Neural crest cell (in vitro differentiated cells): ENCODE measurements around the gene SLC13A3. TPM values are rescaled to one million over a fixed set of nuclear protein-coding genes. Genes with fewer than 3 reads are reported as not detected.

Source experiments
- DNase-seq: peaks from one replicate; pipeline ENCODE4 v3.0.0; 2021; ENCODE audit warnings: low read depth, mixed read lengths, low spot score
- H3K27ac Mint-ChIP-seq: one replicate; pipeline ENCODE4 v1.8.0; 2021; ENCODE audit warnings: mild to moderate bottlenecking, mixed read lengths; ENCODE audit not compliant: unreplicated experiment
- H3K27me3 Mint-ChIP-seq: 2 replicates; pipeline ENCODE4 v1.8.0; 2021; ENCODE audit warnings: low read depth, mild to moderate bottlenecking, mixed read lengths
- H3K36me3 Mint-ChIP-seq: 2 replicates; pipeline ENCODE4 v1.8.0; 2021; ENCODE audit warnings: low read depth, mild to moderate bottlenecking, mixed read lengths
- H3K4me1 Mint-ChIP-seq: 2 replicates; pipeline ENCODE4 v1.8.0; 2021; ENCODE audit warnings: mixed read lengths
- H3K4me3 Mint-ChIP-seq: one replicate; pipeline ENCODE4 v1.8.0; 2021; ENCODE audit warnings: mild to moderate bottlenecking, mixed read lengths
- H3K9me3 Mint-ChIP-seq: 2 replicates; pipeline ENCODE4 v1.8.0; 2021; ENCODE audit warnings: mixed read lengths
- total RNA-seq: library from RNA; stranded (reverse); gene quantifications from 2 replicates; pipeline ENCODE4 v1.2.1, GENCODE V29; 2021
- TF ChIP-seq, protein P1 (sequence below): fragments of 200-600 bp; sonication (generic); conservative IDR thresholded peaks from 2 replicates; pipeline ENCODE4 v1.5.0; 2021; ENCODE audit warnings: antibody characterized with exemption, mild to moderate bottlenecking

The SLC13A3 gene
- total RNA-seq, 1 donor from 2014 or later = 6.7 TPM

DNA sequence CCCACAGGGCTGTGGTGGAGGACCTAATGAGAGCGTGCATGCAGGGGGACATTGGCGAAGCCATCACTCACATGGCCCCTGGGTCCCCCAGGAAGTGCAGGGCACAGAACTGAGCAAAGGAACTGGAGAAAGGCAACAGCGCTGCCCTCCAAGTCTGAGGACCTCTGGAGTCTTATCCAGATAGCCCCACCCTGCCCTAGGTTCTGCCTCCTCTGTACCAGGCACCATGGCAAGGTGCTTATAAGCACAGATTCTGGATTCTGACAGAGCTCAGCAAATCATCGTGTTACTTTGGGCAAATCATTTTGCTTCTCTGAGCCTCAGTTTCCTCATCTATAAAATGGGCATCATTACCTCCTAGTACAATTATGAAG, 44.5 kb downstream of the SLC13A3 start:
- TF ChIP-seq, protein P1, sequence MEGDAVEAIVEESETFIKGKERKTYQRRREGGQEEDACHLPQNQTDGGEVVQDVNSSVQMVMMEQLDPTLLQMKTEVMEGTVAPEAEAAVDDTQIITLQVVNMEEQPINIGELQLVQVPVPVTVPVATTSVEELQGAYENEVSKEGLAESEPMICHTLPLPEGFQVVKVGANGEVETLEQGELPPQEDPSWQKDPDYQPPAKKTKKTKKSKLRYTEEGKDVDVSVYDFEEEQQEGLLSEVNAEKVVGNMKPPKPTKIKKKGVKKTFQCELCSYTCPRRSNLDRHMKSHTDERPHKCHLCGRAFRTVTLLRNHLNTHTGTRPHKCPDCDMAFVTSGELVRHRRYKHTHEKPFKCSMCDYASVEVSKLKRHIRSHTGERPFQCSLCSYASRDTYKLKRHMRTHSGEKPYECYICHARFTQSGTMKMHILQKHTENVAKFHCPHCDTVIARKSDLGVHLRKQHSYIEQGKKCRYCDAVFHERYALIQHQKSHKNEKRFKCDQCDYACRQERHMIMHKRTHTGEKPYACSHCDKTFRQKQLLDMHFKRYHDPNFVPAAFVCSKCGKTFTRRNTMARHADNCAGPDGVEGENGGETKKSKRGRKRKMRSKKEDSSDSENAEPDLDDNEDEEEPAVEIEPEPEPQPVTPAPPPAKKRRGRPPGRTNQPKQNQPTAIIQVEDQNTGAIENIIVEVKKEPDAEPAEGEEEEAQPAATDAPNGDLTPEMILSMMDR = no peak
- H3K36me3 Mint-ChIP-seq = no peaks in the 10 kb centered on the region
- no peaks in the 10 kb centered on the region for H3K9me3 Mint-ChIP-seq
- H3K27me3 Mint-ChIP-seq = no peaks in the 10 kb centered on the region
- no peak for DNase-seq
- no peak overlapping the region for H3K27ac Mint-ChIP-seq
- H3K4me1 Mint-ChIP-seq = no peaks in the 10 kb centered on the region
- no peak overlapping the region for H3K4me3 Mint-ChIP-seq

DNA sequence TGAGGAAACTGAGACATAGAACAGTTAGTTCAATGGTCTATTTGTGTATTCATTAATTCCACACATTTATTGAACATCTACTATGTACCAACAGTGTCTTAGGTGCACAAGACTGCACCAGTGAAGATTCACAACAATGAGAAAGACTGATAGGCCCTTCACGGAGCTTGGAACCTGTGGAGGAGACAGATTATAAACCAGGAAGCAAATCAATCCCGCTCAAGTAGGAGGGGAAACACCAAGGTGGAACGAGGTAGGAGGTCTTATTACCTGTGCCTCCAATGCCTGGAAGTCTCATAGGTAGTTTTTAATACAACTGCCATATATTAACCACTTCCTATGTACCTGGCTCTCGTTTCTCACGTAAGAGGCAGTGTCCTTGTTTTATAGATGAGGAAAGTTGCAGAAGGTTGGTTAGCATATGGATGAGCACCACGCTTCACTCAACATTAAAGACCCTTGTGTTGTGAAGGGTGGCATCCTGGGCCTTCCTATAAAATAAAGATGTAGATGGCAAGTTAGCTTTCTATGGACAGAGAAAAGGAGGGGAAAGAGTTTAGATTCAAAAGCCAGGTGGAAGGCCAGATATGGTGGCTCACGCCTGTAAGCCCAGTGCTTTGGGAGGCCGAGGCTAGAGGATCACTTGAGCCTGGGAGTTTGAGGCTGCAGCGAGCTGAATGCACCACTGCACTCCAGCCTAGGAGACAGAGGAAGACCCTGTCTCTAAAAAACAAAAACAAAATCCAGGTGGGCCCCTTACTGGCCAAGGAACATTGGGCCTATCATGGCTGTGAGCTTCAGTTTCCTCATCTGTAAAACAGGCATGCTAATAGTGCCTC, 45.1 kb downstream of the SLC13A3 start:
- Mint-ChIP-seq H3K27ac (no peak overlapping the region), H3K36me3 (peaks cover 2% of the 10 kb centered on the region), H3K4me1 (no peaks in the 10 kb centered on the region), H3K9me3 (no peaks in the 10 kb centered on the region), H3K27me3 (no peaks in the 10 kb centered on the region), H3K4me3 (no peak overlapping the region)
- DNase-seq = no peak
- TF ChIP-seq, protein P1 = no peak

DNA sequence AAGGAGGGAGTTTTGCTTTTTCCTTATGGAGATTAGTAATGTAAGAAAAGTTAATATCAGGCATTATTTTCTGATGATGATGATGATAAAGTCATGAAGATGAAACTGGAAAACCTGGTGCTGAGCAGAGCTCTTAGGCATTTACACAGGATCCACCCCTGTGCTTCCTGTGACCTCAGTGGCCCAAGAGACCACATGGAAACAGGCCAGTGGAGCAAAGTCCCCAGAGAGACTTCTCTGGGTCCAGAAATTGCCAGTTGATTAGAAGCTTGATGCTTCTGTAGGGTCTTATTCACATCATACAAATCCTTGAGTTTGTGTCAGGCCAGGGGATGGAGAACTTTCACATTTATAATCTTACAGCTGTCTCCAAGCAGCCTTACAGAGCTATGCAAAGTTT, 46.1 kb downstream of the SLC13A3 start:
- no peak for DNase-seq
- no peaks in the 10 kb centered on the region for H3K4me1 Mint-ChIP-seq
- no peaks in the 10 kb centered on the region for H3K27me3 Mint-ChIP-seq
- TF ChIP-seq, protein P1 = no peak
- H3K36me3 Mint-ChIP-seq = peaks cover 2% of the 10 kb centered on the region
- no peak overlapping the region for H3K27ac Mint-ChIP-seq
- H3K9me3 Mint-ChIP-seq = no peaks in the 10 kb centered on the region
- H3K4me3 Mint-ChIP-seq = no peak overlapping the region

DNA sequence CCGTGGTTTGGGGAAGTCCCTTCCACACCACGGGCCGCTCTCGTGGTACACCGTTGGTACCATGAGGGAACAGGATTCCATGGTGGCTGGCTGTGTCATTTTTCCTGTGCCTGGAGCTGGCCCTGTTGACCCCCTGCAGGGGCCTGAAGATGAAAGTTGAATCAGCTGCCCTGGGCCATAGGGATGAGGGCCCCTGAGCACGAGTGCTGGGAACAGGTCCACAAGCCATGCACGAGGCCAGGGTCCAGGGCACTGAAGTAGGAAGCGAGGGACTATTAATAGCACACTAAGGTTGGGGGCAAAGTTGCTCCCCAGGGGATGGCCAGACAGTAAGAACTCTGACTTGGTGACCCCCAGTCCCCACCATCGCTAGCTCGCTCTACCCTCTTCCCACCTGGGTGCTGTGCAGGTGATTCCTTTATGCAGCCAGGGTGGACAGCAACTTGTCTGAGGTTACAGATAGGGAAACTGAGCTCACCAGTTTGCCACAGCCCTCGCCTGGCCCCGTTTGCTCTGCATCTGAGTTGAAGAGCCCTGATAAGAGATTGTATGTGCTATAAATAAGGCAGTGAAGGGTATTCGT, 46.6 kb downstream of the SLC13A3 start:
- H3K4me3 Mint-ChIP-seq = no peak overlapping the region
- no peak overlapping the region for H3K27ac Mint-ChIP-seq
- peaks cover 2% of the 10 kb centered on the region for H3K36me3 Mint-ChIP-seq
- no peak for DNase-seq
- no peaks in the 10 kb centered on the region for H3K9me3 Mint-ChIP-seq
- no peaks in the 10 kb centered on the region for H3K4me1 Mint-ChIP-seq
- no peaks in the 10 kb centered on the region for H3K27me3 Mint-ChIP-seq
- TF ChIP-seq, protein P1 = no peak

DNA sequence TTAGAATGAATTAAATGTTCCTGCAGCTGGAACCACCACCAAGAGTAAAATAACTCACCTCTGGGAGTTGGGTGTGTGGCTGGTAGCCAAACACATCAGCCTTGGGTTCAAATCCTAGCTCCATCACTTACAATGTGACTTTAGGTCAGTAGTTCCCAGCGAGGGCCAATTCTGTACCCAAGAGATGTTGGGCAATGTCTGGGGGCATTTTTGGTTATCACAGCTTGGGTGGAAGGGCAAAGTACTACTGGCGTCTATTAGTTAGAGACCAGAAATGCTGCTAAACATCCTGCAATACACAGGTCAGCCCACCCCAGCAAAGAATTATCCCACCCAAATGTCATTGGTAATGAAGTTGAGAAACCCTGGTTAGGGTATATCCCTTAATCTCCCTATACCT, 48.8 kb downstream of the SLC13A3 start:
- H3K9me3 Mint-ChIP-seq = no peaks in the 10 kb centered on the region
- no peak overlapping the region for H3K27ac Mint-ChIP-seq
- DNase-seq = no peak
- peaks cover 2% of the 10 kb centered on the region for H3K36me3 Mint-ChIP-seq
- no peak overlapping the region for H3K4me3 Mint-ChIP-seq
- H3K4me1 Mint-ChIP-seq = no peaks in the 10 kb centered on the region
- no peaks in the 10 kb centered on the region for H3K27me3 Mint-ChIP-seq
- TF ChIP-seq, protein P1 = no peak
